KOPT-K1 (cell line): ENCODE measurements around the gene ZCWPW2.

Experiments used
- H3K27ac ChIP-seq: fragments of 200-600 bp; sonication (generic); 2 replicates; pipeline ENCODE4 v1.5.1; 2016; ENCODE audit warnings: antibody characterized with exemption, mild to moderate bottlenecking, low read depth, low read length; ENCODE audit not compliant: poor library complexity, severe bottlenecking
- H3K36me3 ChIP-seq: fragments of 200-600 bp; sonication (generic); 2 replicates; pipeline ENCODE4 v1.5.1; 2017; ENCODE audit warnings: antibody characterized with exemption, mild to moderate bottlenecking, low read length, moderate library complexity; ENCODE audit not compliant: insufficient read depth
- H3K9me3 ChIP-seq: fragments of 200-600 bp; sonication (generic); 2 replicates; pipeline ENCODE4 v1.5.1; 2017; ENCODE audit warnings: antibody characterized with exemption, low read length, mild to moderate bottlenecking; ENCODE audit not compliant: insufficient read depth, poor library complexity, severe bottlenecking

The ZCWPW2 gene

DNA sequence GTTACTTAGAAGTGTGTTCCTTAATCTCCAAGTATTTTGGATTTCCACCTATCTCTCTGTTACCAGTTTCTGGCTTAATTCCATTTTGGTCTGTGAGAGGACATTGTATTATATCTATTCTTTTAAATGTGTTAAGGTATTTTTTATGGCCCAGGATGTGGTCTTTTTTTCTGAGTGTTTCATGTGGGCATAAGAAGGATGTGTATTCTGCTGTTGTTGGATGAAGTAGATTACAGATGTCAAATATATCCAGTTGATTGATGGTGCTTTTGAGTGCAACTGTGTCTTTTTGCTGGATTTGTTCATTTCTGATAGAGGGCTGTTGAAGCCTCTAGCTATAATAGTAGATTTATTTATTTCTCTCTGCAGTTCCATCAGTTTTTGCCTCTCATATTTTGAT lies 136.6 kb downstream of the ZCWPW2 start:
- Histone ChIP-seq H3K9me3 (no peaks in the 10 kb centered on the region), H3K36me3 (no peaks in the 10 kb centered on the region), H3K27ac (no peak overlapping the region)

DNA sequence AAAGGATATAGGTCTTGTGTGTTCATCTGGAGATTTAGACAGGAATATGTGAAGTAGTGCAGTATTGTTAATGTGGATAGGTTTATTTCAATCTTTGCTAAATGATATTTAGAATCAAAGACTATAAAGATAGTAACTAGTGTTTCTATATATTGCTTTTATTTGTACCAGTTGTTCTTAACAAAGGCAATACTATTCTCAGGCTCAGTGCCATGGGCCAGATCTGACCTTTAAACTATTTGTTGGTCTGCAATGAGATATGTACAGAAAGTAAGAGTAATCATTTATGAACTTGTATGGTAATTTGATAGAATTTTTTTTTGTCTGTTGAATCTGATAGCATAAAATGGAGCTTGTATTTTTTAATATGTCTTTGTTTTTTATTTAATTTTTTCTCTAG lies 146.8 kb downstream of the ZCWPW2 start:
- Histone ChIP-seq H3K36me3 (no peaks in the 10 kb centered on the region), H3K9me3 (no peaks in the 10 kb centered on the region), H3K27ac (no peak overlapping the region)

DNA sequence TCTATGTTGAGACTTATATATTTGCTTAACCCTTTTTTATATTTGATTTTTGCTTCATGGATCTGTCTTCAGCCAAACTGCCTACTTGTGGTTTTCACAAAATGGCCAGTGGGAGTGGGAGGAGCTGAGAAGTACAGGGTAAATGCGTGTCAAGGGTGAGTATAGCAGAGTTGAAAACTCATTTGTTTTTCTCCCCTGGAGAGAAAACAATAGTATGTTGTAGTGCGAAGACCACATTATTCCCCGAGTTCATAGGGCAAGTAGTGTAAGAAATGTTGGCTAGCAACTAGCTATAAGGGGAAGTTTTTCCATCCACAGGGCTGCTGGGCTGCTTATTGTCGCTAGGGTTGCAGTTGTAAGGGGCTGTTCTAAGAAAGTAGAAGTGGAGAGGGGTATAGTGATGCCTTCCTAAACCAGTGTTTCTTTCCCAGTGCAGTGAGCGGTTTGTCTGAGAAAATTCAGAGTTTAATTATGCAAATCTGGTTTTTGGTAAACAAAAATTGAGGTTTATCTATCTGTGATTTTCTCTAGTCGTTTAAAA lies 153.9 kb downstream of the ZCWPW2 start:
- H3K9me3 ChIP-seq, result no peaks in the 10 kb centered on the region
- no peak overlapping the region for H3K27ac ChIP-seq
- H3K36me3 ChIP-seq, result no peaks in the 10 kb centered on the region

DNA sequence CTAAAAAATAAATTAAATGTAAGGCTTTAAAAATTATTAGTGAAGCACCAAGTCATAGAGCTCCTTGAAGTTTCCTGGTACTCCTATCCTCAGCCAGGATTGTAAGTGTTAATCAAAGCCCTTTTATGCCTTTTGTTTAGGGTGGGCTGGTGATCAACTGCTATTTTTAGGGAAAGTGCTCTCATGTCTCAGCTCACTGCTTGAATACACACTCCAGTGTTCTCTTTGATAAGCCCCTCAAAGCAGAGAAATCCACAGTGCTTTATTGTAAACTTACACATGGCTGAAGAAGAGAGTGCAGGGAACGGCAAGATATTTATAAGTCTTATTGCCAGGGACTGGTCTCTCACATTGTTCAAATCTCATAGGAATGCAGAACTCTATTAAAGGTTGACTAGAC lies 156.5 kb downstream of the ZCWPW2 start:
- H3K27ac ChIP-seq, result no peak overlapping the region

DNA sequence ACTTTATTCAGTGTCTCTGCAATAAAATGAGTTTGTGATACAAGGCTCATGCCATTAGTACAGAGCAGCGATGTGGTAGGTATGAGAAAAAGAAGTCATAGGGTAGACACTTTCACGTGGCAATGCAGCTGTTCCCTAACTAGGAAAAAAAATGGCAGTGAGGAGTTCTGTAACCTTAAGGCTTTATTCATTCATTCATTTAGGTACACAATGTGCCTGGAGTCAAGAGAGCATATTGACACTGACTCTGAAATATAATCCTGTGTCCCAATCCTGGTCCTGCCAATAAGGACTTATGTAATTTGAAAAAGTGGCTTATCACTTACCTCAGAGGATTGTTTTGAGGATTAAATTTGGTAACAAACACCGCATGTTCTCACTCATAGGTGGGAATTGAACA lies 173.1 kb downstream of the ZCWPW2 start:
- no peaks in the 10 kb centered on the region for H3K9me3 ChIP-seq
- no peaks in the 10 kb centered on the region for H3K36me3 ChIP-seq
- no peak overlapping the region for H3K27ac ChIP-seq

More for the DNA sequence above, 156.5 kb downstream of the ZCWPW2 start:
- H3K9me3 ChIP-seq, result no peaks in the 10 kb centered on the region
- no peaks in the 10 kb centered on the region for H3K36me3 ChIP-seq

DNA sequence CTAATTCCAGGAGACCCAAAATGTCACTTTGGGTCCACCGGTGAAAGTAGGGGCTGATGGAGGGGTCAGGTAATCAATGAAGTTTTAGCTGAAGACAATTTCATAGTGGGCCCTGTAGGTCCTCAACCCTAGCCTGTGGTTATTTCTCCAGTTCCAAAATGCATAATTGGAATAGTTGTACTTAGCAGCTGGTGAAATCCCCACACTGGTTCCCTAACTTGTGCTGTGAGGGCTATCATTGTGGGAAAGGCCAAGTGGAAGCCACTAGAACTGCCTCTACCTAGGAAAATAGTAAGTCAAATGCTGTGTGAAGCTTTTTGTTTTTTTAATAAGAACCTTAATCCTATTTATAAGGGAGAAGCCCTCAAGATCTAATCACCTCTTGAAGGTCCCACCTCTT lies 193.8 kb downstream of the ZCWPW2 start:
- Histone ChIP-seq H3K27ac (no peak overlapping the region), H3K36me3 (no peaks in the 10 kb centered on the region), H3K9me3 (peaks cover 6% of the 10 kb centered on the region)

DNA sequence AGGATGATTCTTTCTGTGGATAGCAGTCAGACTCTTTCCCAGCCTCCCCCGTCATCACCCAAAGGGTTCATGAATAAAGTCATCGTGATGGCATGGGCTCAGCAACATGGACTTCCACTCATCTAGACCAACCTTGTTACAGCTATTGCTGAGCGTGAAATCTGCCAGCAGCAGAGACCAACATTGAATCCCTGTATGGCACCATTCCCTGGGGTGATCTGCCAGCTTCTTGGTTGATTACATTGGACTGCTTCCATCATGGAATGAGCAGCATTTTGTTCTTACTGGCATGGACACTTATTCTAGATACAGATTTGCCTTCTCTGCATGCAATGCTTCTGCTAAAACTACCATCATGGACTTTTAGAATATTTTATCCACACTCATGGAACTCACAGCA lies 195.7 kb downstream of the ZCWPW2 start:
- peaks cover 6% of the 10 kb centered on the region for H3K9me3 ChIP-seq
- no peak overlapping the region for H3K27ac ChIP-seq
- H3K36me3 ChIP-seq, result no peaks in the 10 kb centered on the region

DNA sequence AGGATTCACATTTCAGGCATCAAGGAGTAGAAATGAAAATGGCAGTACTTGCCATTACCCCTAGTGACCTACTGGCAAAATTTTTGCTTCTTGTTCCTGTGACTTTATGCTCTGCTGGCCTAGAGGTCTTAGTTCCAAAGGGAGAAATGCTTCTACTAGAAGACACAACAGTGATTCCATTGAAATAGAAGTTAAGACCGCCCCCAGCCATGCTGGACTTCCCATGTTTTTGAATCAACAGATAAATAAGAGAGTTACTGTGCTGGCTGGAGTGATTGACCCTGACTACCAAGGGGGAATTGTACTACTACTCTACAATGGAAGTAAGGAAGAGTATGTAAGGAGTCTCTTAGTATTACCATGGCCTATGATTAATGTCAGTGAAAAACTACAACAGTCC lies 196.3 kb downstream of the ZCWPW2 start:
- no peak overlapping the region for H3K27ac ChIP-seq
- H3K36me3 ChIP-seq, result no peaks in the 10 kb centered on the region
- peaks cover 6% of the 10 kb centered on the region for H3K9me3 ChIP-seq

DNA sequence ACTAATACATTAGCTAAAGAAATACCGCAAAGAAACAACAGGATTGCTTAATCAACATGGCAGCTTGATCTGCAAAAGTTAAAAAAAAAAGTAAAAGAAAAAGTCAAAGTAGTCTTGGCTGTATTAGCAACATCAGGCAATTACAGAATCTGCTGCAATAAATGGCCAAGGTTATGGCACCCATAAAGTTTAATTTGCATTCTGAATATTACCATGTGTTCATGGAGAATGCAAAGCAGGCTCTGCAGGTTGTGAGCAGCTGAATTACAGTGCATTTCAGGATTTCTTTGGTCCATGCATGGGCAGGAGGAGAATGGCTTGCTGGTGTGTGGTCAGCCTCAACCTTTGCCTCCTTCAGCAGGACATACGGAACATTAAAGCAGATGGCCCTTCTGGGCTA lies 199.2 kb downstream of the ZCWPW2 start:
- Histone ChIP-seq H3K36me3 (no peaks in the 10 kb centered on the region), H3K9me3 (no peaks in the 10 kb centered on the region), H3K27ac (no peak overlapping the region)

DNA sequence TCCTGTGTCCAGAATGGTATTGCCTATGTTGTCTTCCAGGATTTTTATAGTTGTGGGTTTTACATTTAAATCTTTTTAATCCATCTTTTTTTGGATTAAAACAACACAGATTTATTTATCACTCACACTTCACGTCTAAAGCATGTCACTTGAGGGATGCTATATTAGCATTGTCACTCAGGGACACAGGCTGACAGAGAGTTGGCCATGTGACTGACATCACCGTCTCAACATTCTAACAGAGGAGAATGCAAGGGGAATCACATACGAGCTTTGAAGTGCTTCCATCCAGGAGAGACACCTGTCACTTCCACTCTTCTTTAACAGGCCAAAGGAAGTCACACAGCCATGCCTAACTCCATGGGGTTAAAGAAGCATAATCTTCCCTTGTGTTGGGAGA lies 204.7 kb downstream of the ZCWPW2 start:
- Histone ChIP-seq H3K9me3 (no peaks in the 10 kb centered on the region), H3K36me3 (no peaks in the 10 kb centered on the region), H3K27ac (no peak overlapping the region)

DNA sequence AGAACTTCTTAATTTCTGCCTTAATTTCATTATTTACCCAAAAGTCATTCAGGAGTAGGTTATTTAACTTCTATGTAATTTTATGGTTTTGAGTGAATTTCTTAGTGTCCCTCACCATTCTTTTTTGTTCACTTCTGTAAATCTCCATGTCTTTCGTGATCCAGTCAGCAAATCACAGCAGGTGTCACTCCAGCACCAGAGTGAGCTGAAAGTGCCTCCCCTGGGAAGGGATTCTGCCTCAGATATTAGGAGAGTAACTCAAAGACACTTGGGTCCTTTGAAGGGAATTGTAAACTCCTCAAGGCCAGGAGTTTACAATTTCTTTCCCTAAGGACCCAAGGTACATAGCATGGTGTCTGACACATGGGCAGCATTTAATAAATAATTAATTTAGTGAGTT lies 207.7 kb downstream of the ZCWPW2 start:
- no peak overlapping the region for H3K27ac ChIP-seq
- no peaks in the 10 kb centered on the region for H3K36me3 ChIP-seq

DNA sequence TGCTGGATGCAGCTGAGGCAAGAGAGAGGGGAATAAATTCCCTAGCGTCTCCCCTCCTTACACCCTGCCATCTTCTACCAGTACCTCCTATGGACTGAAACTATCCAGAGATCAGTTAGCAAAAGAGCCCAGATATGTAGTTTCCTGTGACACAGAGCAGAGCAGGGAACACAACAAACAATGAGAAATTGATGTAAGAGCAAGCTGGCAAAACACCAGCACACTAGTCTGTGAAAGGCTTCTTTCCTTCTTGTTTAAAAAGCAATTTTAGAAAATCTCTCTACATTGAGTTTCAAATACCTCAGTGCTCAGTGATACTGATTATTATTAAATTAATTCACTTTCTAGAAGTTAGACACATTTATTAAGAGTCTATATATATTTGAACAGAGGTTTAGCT lies 215.7 kb downstream of the ZCWPW2 start:
- H3K27ac ChIP-seq, result no peak overlapping the region
- H3K9me3 ChIP-seq, result no peaks in the 10 kb centered on the region

More for the DNA sequence above, 207.7 kb downstream of the ZCWPW2 start:
- no peaks in the 10 kb centered on the region for H3K9me3 ChIP-seq

DNA sequence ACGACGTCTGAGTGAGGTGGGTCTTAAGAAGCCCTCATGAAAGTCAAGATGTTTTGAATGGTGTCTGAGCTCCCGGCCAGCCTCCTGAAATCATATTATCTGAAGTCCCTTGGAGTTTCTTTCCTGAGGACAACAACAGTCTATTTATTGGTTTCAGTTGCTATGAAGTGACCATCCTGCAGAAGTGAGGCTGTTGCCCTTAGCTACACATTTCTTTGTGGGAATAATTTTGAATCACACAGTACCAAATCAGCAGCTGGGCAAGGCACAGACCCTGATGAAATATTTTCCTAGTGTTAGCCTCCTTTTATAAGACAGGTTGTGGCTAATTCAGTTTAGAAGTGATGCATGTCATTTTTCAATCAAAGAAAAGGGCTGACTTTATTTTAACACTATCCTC lies 220.8 kb downstream of the ZCWPW2 start:
- Histone ChIP-seq H3K36me3 (no peaks in the 10 kb centered on the region), H3K9me3 (no peaks in the 10 kb centered on the region), H3K27ac (no peak overlapping the region)

More for the DNA sequence above, 215.7 kb downstream of the ZCWPW2 start:
- H3K36me3 ChIP-seq, result no peaks in the 10 kb centered on the region

DNA sequence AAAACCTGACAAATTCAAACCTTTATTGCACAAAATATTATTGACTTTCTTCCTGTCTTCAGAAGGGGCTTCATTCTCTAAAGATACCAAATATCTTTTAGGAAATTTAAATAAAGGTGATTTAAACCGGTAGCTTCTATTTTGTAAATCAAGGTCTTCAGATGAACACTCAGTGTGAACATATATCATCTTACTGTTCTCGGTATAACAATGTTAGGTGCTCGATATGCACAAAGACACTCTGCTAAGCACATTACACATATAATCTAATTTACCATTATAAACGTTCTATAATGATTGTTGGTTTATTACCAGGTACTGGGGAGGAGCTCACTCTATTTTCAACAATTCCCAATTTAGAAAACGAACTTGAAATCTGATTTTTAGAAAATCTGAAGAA lies 225.5 kb downstream of the ZCWPW2 start:
- Histone ChIP-seq H3K36me3 (no peaks in the 10 kb centered on the region), H3K27ac (no peak overlapping the region), H3K9me3 (no peaks in the 10 kb centered on the region)

DNA sequence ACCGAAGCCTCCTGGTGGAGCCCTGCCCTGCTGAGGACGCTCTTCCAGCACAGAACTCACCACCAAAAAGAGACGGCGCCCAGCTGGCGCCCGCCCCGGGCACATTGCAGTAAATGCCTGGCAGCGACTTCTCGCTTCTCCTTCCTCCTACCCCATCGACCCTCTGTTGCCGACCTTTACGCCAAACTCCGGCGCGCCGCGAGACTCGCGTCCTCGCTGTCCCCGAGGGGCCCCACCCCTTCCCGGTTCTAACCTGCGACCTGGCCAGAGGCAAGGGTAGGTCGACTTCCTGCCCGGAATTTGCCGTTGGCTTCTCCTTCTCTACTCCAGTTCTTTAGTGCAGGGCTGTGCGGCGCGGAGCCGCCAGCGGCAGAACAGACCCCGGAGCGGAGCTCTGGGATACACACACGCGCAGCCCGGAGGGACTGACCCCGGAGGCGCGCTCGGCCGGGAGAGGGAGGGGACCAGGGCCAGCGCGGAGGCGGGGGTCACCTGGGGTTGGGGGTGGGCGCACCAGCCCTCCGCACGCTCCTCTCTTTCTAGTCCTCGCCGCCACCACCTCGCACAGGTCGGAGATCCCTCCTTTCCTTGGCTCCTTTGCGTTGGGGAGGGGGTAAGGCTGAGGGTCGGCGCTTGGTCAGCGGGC lies 226.7 kb downstream of the ZCWPW2 start:
- H3K27ac ChIP-seq, result no peak overlapping the region
- H3K9me3 ChIP-seq, result no peaks in the 10 kb centered on the region
- no peaks in the 10 kb centered on the region for H3K36me3 ChIP-seq
